ENCODE measurements around the gene SLIT3.

Gene SLIT3

DNA sequence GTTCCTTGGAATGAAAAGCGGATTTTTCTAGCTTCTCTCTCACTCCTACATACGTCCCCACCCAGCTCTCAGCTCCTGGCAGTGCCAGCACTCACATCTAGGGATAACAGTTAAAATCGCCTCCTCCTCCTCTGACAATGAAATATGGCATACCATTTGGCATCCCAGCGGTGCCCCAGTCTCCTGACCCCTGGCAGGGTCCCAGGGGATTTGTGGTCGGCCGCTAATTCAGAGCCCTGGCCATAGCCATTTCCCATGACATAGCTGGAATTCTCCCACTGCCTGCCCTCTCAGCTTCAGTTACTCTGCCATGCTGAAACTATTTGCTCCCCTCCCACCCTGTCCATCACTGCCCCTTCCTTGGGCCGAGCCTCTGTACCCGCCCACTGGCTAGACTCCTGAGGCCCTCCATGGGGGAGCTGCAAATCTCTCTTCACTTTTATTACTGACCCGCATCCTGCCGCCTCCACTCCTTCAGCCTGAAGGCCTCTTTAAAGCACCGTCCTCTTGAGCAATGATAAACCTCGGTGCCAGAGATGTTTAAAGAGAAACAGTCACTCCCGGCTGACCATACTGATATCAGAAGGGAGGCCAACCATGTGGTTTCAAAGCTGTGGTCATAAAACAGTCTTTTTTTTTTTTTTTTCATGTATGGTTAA lies 139.8 kb downstream of the SLIT3 start (continued):
- TF ChIP-seq TRIM28 (IDR thresholded peaks at IDR 0.05; ENCODE audit: borderline replicate concordance, low read length) (peak; percentile 27; the same call in 1 of the 2 replicates), HIC1 (tag by site-specific recombination; IDR thresholded peaks at IDR 0.05) (peak; percentile 29; the same call in 1 of the 2 replicates), ZNF777 (tag by site-specific recombination; IDR thresholded peaks at IDR 0.05; ENCODE audit: borderline replicate concordance) (no peak), MZF1 (tag by site-specific recombination; IDR thresholded peaks at IDR 0.05; ENCODE audit: borderline replicate concordance) (no peak), ZNF791 (tag by site-specific recombination; IDR thresholded peaks at IDR 0.05) (no peak), ZNF223 (tag by site-specific recombination; IDR thresholded peaks at IDR 0.05) (no peak), TCF7L2 (IDR thresholded peaks at IDR 0.05; ENCODE audit: borderline replicate concordance, low read depth, low read length) (peak; percentile 79; the same call in 1 of the 2 replicates), ZNF513 (tag by site-specific recombination; IDR thresholded peaks at IDR 0.05) (no peak), OSR2 (tag by site-specific recombination; IDR thresholded peaks at IDR 0.05) (no peak), PATZ1 (tag by site-specific recombination; IDR thresholded peaks at IDR 0.05) (no peak), ZBTB49 (tag by site-specific recombination; IDR thresholded peaks at IDR 0.05; ENCODE audit: low read depth) (no peak), ZNF621 (tag by site-specific recombination; IDR thresholded peaks at IDR 0.05) (no peak), ZNF571 (tag by site-specific recombination; IDR thresholded peaks at IDR 0.05) (no peak), PRDM6 (tag by site-specific recombination; IDR thresholded peaks at IDR 0.05) (no peak), ZNF19 (tag by site-specific recombination; IDR thresholded peaks at IDR 0.05; ENCODE audit: low read depth) (no peak), ZNF558 (tag by site-specific recombination; IDR thresholded peaks at IDR 0.05) (no peak), ZEB2 (tag by site-specific recombination; IDR thresholded peaks at IDR 0.05) (no peak)
- TF ChIP-seq, protein P1, sequence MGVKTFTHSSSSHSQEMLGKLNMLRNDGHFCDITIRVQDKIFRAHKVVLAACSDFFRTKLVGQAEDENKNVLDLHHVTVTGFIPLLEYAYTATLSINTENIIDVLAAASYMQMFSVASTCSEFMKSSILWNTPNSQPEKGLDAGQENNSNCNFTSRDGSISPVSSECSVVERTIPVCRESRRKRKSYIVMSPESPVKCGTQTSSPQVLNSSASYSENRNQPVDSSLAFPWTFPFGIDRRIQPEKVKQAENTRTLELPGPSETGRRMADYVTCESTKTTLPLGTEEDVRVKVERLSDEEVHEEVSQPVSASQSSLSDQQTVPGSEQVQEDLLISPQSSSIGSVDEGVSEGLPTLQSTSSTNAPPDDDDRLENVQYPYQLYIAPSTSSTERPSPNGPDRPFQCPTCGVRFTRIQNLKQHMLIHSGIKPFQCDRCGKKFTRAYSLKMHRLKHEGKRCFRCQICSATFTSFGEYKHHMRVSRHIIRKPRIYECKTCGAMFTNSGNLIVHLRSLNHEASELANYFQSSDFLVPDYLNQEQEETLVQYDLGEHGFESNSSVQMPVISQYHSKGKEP (tag by site-specific recombination; IDR thresholded peaks at IDR 0.05) = no peak
- TF ChIP-seq, protein P2, sequence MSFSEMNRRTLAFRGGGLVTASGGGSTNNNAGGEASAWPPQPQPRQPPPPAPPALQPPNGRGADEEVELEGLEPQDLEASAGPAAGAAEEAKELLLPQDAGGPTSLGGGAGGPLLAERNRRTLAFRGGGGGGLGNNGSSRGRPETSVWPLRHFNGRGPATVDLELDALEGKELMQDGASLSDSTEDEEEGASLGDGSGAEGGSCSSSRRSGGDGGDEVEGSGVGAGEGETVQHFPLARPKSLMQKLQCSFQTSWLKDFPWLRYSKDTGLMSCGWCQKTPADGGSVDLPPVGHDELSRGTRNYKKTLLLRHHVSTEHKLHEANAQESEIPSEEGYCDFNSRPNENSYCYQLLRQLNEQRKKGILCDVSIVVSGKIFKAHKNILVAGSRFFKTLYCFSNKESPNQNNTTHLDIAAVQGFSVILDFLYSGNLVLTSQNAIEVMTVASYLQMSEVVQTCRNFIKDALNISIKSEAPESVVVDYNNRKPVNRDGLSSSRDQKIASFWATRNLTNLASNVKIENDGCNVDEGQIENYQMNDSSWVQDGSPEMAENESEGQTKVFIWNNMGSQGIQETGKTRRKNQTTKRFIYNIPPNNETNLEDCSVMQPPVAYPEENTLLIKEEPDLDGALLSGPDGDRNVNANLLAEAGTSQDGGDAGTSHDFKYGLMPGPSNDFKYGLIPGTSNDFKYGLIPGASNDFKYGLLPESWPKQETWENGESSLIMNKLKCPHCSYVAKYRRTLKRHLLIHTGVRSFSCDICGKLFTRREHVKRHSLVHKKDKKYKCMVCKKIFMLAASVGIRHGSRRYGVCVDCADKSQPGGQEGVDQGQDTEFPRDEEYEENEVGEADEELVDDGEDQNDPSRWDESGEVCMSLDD (tag by site-specific recombination; IDR thresholded peaks at IDR 0.05) = no peak
- TF ChIP-seq, protein P3, sequence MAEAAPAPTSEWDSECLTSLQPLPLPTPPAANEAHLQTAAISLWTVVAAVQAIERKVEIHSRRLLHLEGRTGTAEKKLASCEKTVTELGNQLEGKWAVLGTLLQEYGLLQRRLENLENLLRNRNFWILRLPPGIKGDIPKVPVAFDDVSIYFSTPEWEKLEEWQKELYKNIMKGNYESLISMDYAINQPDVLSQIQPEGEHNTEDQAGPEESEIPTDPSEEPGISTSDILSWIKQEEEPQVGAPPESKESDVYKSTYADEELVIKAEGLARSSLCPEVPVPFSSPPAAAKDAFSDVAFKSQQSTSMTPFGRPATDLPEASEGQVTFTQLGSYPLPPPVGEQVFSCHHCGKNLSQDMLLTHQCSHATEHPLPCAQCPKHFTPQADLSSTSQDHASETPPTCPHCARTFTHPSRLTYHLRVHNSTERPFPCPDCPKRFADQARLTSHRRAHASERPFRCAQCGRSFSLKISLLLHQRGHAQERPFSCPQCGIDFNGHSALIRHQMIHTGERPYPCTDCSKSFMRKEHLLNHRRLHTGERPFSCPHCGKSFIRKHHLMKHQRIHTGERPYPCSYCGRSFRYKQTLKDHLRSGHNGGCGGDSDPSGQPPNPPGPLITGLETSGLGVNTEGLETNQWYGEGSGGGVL (tag by site-specific recombination; IDR thresholded peaks at IDR 0.05) = peak; percentile 8; the same call in 1 of the 2 replicates
- TF ChIP-seq, protein P4, sequence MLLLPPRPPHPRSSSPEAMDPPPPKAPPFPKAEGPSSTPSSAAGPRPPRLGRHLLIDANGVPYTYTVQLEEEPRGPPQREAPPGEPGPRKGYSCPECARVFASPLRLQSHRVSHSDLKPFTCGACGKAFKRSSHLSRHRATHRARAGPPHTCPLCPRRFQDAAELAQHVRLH (tag by site-specific recombination; IDR thresholded peaks at IDR 0.05) = no peak
